K562 (cell line): ENCODE results near the gene PNPLA7. TPM values are rescaled to one million over a fixed set of nuclear protein-coding genes. Genes with fewer than 3 reads are reported as not detected.

Source experiments
- ATAC-seq: fragments of 200-7000 bp; cut with Tn5 transposase; 3 replicates; pipeline ENCODE4 v1.9.1; 2020; ENCODE audit warnings: moderate library complexity
- BruUV-seq: library from RNA; stranded (reverse); fragments of 400-500 nt; replicated peaks from 2 replicates; lab custom pipeline; 2021; lab: Mats Ljungman, UMichigan
- CTCF ChIA-PET: fragments of 300-600 bp; formaldehyde crosslinking; extraction: SDS; loops from one replicate; lab custom pipeline; 2021; ENCODE audit warnings: low intra/inter-chr PET ratio; lab: Yijun Ruan, JAX
- POLR2A ChIA-PET: fragments of 300-600, 350-650 bp; sonication (Branson Sonifier 250); formaldehyde crosslinking; extraction: SDS; loops from one replicate; lab custom pipeline; 2021; ENCODE audit warnings: antibody characterized with exemption, inconsistent platforms; lab: Yijun Ruan, JAX
- DNase-seq, 4 experiments: peaks; one replicate each; pipeline versions ENCODE4 v3.0.0 to v3.0.0-alpha.2; 2011 to 2018; ENCODE audit warnings: low spot score in 3 of 4, mixed read lengths in 3 of 4; ENCODE audit errors: extremely low read depth in 1 of 4
- FAIRE-seq: peaks from 2 replicates; lab custom pipeline; 2011; peaks lifted over from hg19 to GRCh38; lab: Jason Lieb, UNC
- H2AFZ ChIP-seq: 2 replicates; pipeline ENCODE4 v1.6.0; 2011; ENCODE audit warnings: low read depth, low read length, control low read depth, inconsistent platforms
- H3K27ac ChIP-seq: fragments of 200-600 bp; 3 replicates; pipeline ENCODE4 v1.8.0; 2011; ENCODE audit warnings: low read depth, mild to moderate bottlenecking, control low read depth, inconsistent platforms, low read length, moderate library complexity, mixed read lengths; ENCODE audit errors: extremely low read depth
- H3K27me3 ChIP-seq, 2 experiments: fragments of 300-600 bp in 1 of 2; 2 replicates in 1 of 2; 3 replicates in 1 of 2; pipeline versions ENCODE4 v1.6.0 to v1.8.0; 2011; ENCODE audit warnings: inconsistent platforms in 2 of 2, low read length in 2 of 2, mild to moderate bottlenecking in 1 of 2, mixed read lengths in 1 of 2, moderate library complexity in 1 of 2; ENCODE audit not compliant: control insufficient read depth in 2 of 2, insufficient read depth in 2 of 2
- H3K36me3 ChIP-seq: fragments of 300-600 bp; 3 replicates; pipeline ENCODE4 v1.8.0; 2011; ENCODE audit warnings: mild to moderate bottlenecking, low read length, inconsistent platforms; ENCODE audit not compliant: control insufficient read depth, insufficient read depth
- H3K4me1 ChIP-seq, 2 experiments: fragments of 200-600 bp in 1 of 2; replicated peaks in 1 of 2; 2 replicates in 1 of 2; 3 replicates in 1 of 2; pipeline versions ENCODE4 v1.5.1 to v1.8.0; 2011; ENCODE audit warnings: inconsistent platforms in 2 of 2, low read length in 2 of 2, mild to moderate bottlenecking in 1 of 2, mixed read lengths in 1 of 2, moderate library complexity in 1 of 2; ENCODE audit not compliant: control insufficient read depth in 2 of 2, insufficient read depth in 2 of 2
- H3K4me2 ChIP-seq: 2 replicates; pipeline ENCODE4 v1.6.1; 2011; ENCODE audit warnings: low read length, control low read depth, inconsistent platforms, mixed read lengths; ENCODE audit not compliant: insufficient read depth
- H3K4me3 ChIP-seq: fragments of 200-600 bp; sonication (generic), shearing (Covaris generic); 2 replicates; pipeline ENCODE4 v1.5.1; 2016; ENCODE audit warnings: control low read depth, inconsistent platforms
- H3K79me2 ChIP-seq: fragments of 200-600 bp; 3 replicates; pipeline ENCODE4 v1.8.0; 2011; ENCODE audit warnings: low read length, inconsistent platforms; ENCODE audit not compliant: control insufficient read depth, insufficient read depth
- H3K9ac ChIP-seq, 2 experiments: 2 replicates each; pipeline versions ENCODE4 v1.6.0 to v1.6.1; 2011; ENCODE audit warnings: low read depth in 2 of 2, low read length in 2 of 2, control low read depth in 1 of 2, inconsistent platforms in 1 of 2, mild to moderate bottlenecking in 1 of 2, mixed read lengths in 1 of 2; ENCODE audit not compliant: insufficient read depth in 1 of 2
- H3K9me1 ChIP-seq: one replicate; pipeline ENCODE4 v1.6.0; 2011; ENCODE audit warnings: inconsistent platforms, mild to moderate bottlenecking, low read length, moderate library complexity; ENCODE audit not compliant: control insufficient read depth, insufficient read depth
- H3K9me3 ChIP-seq: replicated peaks from 2 replicates; pipeline ENCODE4 v1.5.1; 2011; ENCODE audit warnings: low read depth, low read length, inconsistent platforms; ENCODE audit not compliant: control insufficient read depth, insufficient read depth
- H4K20me1 ChIP-seq: replicated peaks from 2 replicates; pipeline ENCODE4 v1.6.1; 2011; ENCODE audit warnings: low read length, inconsistent platforms, mixed read lengths; ENCODE audit not compliant: control insufficient read depth, insufficient read depth
- DLX4 ChIP-seq: fragments of 250-450 bp; sonication (Bioruptor Pico); IDR thresholded peaks from 2 replicates; pipeline ENCODE4 v1.6.1; 2021; ENCODE audit warnings: mild to moderate bottlenecking
- MLX ChIP-seq, 2 experiments: fragments of 450-650 bp in 1 of 2; sonication (generic) in 1 of 2; formaldehyde crosslinking; conservative IDR thresholded peaks; 2 replicates each; pipeline versions ENCODE4 v1.4.0 to v1.8.1; 2020 to 2022; ENCODE audit warnings: mild to moderate bottlenecking in 1 of 2, missing genetic modification reagents in 1 of 2
- POLR2A ChIP-seq: fragments of 450-650 bp; conservative IDR thresholded peaks from 2 replicates; pipeline ENCODE4 v1.6.1; 2016
- ZNF398 ChIP-seq: fragments of 250-450 bp; sonication (Bioruptor Pico); IDR thresholded peaks from 2 replicates; pipeline ENCODE4 v1.8.0; 2021; ENCODE audit warnings: moderate library complexity, mild to moderate bottlenecking, inconsistent platforms
- ZNF589 ChIP-seq: fragments of 200-800 bp; sonication (Bioruptor generic); IDR thresholded peaks from 2 replicates; pipeline ENCODE4 v1.6.1; 2016; ENCODE audit warnings: low read depth, missing genetic modification characterization, missing compliant biosample characterization
- WGBS: fragments of 100-300 bp; shearing (Covaris generic); methylation state at CpG from one replicate; pipeline ENCODE4 v1.1.6; 2016; ENCODE audit warnings: low coverage, mixed read lengths; ENCODE audit not compliant: insufficient coverage; ENCODE audit errors: missing lambda C conversion rate; 5-methylcytosine and 5-hydroxymethylcytosine counted together
- in situ Hi-C: fragments of 300-500 bp; cut with MboI; formaldehyde crosslinking; loops from 4 replicates; pipeline ENCODE4 v1.15.0; 2018; ENCODE audit warnings: inconsistent platforms, mixed read lengths
- intact Hi-C: fragments of 100-400 bp; cut with micrococcal nuclease; formaldehyde crosslinking; loops from 2 replicates; pipeline ENCODE4 v1.14.2; 2022
- polyA plus RNA-seq, 8 experiments: library from polyadenylated mRNA; depleted of rRNA in 4 of 8; stranded (reverse) in 5 of 8; unstranded in 3 of 8; fragments of >200 nt; fragmentation: Nextera tagmentation in 2 of 8; fragmentation: Illumina TruSeq in 1 of 8; extraction: Ambion mirVana in 2 of 8; extraction: Trizol in 1 of 8; gene quantifications; 2 replicates each; pipeline versions ENCODE4 v1.2.1 to v1.2.3, GENCODE V29; 2011 to 2014; ENCODE audit warnings: inconsistent platforms in 1 of 8, missing spikeins in 1 of 8
- total RNA-seq, 7 experiments: library from RNA; depleted of rRNA in 6 of 7; stranded (reverse); fragments of >200 nt in 6 of 7; fragmentation: Illumina TruSeq in 2 of 7; extraction: Trizol in 2 of 7; gene quantifications; 2 replicates each; pipeline versions ENCODE4 v1.2.1 to v1.2.3, GENCODE V29; 2011 to 2021; ENCODE audit warnings: low replicate concordance in 1 of 7

The PNPLA7 gene
- total and polyA plus RNA-seq, 9 of the 15 experiments (the other 6 are each of a cell fraction or from before 2014, with no cell fraction given), result 0.01 to 0.85 (median 0.19) TPM; not detected in 1

- intact Hi-C loops, result no loop called here
- CTCF ChIA-PET, result no interaction called here
Observed at GRCh38 chr9:137522746-137523455, 27.3 kb downstream of the PNPLA7 start.

More at GRCh38 chr9:137522746-137523455, 27.3 kb downstream of the PNPLA7 start:
- POLR2A ChIA-PET, result no interaction called here
- H3K4me2 ChIP-seq, result no peak overlapping the region
- peaks cover 0 to 29% of the 10 kb centered on the region in 2 experiments; a peak in 3 of 5 replicates for H3K4me1 ChIP-seq
- TF ChIP-seq ZNF589 (CRISPR knock-in tag) (no peak), MLX (CRISPR knock-in tag; conservative IDR thresholded peaks at IDR 0.05) (no peak), POLR2A (no peak), DLX4 (CRISPR knock-in tag) (no peak), ZNF398 (CRISPR knock-in tag) (no peak)
- TF ChIP-seq, all 486 proteins: peak for 0
- 69% methylated on average over 26 of the region's 36 CpGs for WGBS
- H3K4me3 ChIP-seq, result no peak overlapping the region
- FAIRE-seq, result no peak
- ATAC-seq, result no peak
- no peaks in the 10 kb centered on the region for H3K27me3 ChIP-seq
- H2AFZ ChIP-seq, result no peak overlapping the region
- H3K9ac ChIP-seq, result peak overlapping the region in 1 of 2 experiments; percentile 32; a peak in 2 of 4 replicates
- no peaks in the 10 kb centered on the region for H3K79me2 ChIP-seq
- H4K20me1 ChIP-seq, result no peaks in the 10 kb centered on the region
- no peaks in the 10 kb centered on the region for H3K9me1 ChIP-seq
- in situ Hi-C loops, result no loop called here
- DNase-seq, result no peak
- H3K9me3 ChIP-seq, result no peaks in the 10 kb centered on the region
- H3K27ac ChIP-seq, result no peak overlapping the region
- H3K36me3 ChIP-seq, result no peaks in the 10 kb centered on the region
- BruUV-seq, result no TSS peak
